ENCODE measurements around the gene BNC2.

The BNC2 gene

DNA sequence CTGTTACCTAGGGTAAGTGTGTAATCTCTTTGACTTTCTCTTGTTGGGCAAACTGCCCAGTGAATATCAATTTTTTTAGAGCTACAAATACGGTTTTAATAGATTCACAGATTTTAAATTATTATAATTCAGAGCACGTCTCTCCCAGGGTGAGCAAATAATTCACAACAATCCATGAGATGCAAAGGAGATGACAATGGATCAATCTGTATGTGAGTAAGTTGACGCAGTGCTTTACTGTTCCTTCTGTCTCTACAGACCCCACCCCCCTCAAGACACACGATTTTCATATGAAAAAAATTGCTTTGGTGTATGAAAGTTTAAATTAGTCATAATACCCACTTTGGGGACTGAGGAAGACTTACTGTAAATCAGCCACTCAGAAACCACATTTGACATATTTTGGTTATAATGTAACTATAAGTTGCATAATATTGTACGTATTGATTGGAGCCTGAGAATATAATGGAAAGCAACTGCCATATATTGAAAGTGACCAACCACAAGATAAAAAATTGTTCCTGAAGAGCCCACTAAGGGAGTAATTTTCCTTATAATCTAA lies 201.7 kb downstream of the BNC2 start:
- no peak for DNase-seq

DNA sequence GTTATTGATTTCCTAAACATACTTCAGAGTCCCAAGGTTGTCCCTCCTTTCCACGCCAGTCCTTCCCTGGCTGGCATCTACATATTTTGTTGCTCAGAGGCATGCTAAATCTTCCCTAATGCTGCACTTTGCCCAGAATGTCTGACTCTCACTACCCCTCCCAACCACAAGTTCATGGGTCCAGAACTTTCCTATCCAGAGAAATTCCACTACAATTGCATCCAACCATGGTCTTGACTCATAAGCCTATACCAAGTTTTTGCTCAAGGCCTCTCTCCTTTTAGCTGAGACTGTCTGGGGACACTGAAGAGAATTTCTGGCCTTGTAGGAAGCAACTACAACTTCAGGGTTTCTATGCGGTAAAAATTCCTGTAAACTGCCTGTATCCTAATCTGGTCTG lies 206.3 kb downstream of the BNC2 start:
- DNase-seq, result no peak

DNA sequence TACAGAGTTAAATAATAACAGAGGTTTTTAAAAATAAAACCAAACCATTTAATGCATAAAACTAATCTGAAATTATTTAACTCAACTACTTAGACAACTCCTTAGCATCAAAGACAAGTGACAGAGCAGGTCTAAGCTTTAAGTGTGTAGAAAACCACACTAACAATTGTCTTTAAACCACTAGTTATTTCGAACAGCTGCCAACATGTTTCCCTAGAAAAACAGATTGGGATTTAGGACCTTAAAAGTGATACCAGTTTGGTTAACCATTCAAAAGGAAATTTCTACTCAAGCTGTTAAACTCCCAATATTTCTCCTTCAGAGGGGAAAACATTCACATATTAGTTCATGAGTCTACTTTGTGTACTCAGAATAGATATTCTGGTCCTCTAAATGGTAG lies 208.7 kb downstream of the BNC2 start:
- DNase-seq, result no peak

DNA sequence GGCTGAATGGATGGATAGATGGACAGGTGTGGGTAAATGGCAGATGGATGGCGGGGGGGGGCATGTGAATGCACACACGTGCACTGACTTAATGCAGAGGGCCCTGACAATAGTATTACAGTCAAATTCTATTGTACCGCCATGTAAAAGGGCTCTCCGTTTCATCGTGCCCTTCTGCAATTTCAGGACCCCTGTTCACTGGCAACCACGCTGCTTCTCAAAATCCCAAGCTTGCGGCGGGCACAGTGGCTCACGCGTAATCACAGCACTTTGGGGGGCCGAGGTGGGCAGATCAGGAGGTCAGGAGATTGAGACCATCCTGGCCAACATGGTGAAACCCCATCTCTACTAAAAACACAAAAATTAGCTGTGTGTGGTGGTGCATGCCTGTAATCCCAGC lies 211.4 kb downstream of the BNC2 start:
- no peak for DNase-seq

DNA sequence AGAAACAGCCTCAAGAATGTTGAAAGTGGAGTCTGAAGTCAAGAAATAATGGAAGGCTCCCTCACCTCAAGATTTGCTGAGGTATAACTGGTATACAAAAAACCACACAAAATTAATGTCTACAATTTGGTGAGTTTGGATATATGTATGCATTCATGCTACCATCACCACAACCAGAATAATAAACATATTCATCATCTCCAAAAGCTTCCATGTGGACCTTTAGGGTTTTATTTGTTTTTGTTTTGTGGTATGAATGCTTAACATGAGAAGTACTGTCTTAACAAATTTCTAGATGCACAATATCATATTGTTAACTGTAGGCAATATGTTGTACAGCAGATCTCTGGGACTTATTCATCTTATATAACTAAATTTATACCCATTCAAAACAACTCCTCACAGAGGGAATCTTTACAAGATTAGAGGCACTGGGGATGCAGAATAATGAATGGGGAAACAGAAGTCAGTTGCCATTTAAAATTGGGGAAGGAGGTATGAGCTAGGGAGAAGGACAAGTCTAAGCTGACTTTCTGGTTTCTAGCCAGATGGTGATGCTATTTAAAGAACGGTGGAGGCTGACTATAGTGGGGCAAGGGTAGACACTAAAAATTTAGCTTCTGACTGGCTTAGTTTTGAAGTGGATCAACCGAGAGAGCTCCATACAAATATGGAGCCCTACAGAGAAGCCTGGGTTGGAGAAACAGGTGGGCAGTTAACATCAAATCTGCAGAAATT lies 213.9 kb downstream of the BNC2 start:
- DNase-seq, result no peak

DNA sequence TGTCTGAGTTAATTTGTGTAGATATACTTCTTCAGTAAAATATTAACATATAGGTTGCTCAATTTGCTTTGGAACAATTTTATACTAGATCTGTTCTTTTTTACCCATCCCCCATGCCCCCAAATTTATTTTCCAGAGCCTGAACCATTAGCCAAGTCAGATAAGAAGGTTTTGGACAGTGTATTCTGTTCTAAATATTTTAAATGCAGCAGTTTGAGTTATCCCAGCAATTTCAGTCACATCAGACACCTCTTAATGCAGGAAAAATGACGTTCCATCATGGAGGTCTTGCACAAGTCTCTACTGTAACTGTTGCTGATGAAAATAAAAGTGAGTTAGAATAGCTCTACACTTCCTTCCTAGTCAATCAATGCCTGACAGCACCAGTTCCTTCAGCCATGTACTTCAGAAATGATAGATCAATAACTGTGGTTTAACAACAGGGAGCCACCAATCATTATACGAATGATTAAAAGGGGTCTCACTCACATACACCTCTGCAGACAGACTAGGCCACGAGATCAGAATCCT lies 215.8 kb downstream of the BNC2 start:
- DNase-seq, result no peak

DNA sequence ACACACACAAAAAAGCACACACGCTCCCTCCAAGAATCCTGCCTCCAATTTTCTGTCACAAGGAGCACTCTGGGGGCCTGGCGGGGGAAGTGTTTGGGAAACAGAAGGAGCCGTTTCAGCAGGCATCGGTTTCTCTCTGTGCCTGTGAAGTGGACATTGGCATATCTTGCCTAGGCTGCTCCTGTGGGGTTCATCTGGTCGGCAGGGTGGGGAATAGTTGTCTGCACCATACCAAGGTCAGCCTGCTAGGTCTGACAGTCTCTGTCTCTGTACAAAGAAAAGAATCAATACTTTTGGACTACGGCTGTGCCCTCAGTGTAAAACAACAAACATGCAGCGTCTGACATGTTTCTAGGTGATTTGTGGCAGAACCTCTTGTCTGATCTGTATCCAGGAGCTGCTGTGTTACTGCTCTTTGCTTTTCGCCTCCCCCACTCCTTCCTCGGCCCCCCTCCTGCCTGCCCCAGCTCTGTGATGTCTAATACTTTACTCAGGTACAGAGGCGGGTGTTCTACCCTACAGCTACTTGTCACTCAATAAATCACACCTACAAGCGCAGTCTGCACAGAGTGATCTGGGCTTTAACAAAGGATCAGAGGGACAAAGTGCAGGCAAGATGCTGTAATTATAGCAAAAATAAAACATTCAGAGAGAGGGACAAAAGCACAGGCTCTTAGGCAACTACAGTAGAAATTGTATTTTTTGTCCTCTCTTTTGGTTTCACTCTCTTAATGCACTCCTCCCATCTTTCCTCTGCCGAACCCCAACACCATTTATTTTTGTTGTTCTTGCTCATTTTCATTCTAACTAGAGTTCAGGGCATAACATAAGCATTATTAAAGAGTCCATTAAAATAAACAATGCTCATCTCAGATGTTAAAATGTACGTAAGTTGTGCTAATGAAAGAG lies 216.7 kb downstream of the BNC2 start:
- DNase-seq, result no peak

DNA sequence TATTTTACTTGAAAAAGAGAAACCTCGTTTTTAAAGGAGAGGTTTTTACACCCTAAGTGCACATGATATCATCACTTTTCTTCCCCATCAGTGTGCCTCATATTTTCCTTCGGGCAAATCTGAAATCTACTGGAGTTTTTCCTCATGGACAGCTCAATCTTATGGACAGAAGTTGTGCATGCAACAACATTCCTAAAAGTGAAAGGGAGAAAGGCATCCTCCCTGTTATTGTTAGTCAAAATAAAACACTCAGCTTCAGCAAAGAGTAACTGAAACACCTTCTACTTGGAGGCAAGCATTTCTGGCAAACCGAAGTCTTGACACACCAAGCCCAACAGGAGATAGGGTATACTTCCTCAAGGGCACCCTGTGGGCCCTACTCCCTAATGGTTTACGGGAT lies 217.9 kb downstream of the BNC2 start:
- no peak for DNase-seq

DNA sequence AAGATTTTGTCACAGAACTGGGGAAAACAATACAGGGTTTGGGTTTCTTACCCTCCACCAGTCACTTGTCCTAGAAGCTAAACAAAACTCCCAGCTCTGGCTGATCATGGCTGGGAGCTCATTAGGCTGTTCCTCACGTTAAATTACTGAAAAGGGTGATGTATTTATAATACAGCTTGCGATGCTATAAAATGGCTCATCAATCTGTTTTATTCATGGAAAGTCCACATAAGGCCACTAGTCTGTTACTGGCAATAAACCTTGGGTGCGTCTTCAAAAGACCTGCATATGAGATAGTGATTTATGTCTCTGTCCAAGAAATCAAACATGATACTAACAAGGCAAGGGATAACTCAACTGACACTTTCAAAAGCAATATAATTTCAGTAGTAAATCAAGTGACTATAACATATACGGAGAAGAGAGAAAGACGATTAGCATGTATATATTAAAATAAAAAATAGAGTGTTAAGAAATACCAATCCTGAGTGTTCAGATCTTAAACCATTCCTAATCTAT lies 219.0 kb downstream of the BNC2 start:
- DNase-seq, result no peak

DNA sequence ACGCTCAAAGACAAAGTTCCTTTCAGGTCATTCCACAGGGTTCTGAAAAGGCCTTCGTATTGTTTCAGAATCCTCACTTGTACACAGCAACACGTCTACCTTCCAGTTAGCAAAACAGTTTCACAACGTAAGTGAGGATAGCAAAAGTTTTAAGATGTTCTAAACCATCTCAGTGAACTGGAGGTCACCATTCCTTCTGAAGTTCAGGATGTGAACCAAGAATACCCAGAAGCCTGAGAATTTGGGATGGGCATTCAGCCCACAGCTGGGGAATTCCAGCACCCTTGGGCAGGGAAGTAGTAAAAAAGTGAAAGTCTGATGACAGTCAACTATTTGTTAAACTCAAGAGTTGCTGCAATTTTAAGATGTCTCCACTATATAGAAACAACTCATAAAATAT lies 224.5 kb downstream of the BNC2 start:
- DNase-seq, result no peak

DNA sequence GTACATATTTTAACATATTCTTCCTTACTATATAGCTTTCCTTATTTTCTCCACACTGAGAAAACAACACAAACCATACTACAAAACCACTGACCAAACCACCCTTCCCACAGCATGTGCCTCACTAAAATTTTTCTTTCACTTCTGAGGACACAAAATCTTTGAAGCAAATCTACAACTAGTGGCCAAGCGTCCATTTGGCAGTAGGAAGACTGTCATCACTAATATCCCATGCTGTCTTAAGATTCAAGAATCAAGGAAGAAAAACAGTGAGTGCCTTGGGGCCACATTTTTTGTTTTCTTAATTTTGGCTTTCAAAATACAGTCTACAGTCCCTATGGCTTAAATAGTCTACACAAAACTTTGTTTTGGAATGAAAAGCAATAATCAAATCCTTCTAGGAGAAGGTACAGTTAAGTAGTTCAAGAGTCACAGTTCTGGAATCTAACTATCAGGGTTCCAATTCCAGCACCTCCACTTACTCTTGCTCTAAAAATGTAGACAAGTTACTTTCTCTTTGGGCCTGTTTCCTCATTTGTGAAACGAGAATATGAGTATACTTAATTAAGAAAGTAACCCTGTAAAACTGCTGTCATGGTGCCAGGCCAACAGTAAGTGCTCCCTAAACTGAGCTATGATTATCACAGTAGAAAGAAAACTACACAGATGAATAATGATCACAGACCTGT lies 227.9 kb downstream of the BNC2 start:
- no peak for DNase-seq

DNA sequence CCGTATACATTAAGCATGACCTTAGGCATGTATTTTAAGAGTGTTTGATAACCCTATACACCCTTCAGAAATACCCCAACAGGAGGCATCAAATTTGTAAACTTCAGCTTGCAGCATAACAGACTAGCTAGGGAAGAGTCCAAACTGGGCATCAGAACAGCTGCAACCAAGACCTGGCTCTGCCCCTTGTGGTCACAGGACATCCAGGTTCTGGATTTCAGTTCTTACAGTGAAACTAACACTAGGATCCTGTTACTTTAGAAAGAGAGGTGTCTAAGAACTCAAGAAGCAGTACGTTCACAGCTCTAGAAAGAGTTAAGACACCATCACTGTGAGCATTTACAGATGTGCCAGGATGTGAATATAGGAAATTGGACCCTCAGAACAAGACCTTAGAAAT lies 229.8 kb downstream of the BNC2 start:
- no peak for DNase-seq

DNA sequence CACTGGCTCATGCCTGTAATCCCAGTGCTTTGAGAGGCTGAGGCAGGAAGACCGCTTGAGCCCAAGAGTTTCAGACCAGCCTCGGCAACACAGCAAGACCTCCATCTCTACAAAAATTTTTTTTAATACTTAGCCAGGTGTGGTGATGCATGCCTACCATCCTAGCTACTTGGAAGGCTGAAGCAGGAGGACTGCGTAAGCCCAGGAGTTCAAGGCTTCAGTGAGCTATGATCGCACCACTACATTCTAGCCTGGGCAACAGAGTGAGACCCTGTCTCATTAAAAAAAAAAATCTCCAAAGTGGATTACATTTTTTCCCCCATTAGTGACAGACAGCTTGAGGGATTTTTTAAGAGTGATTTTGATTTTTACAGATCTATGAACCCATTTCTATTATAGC lies 230.8 kb downstream of the BNC2 start:
- DNase-seq, result no peak

DNA sequence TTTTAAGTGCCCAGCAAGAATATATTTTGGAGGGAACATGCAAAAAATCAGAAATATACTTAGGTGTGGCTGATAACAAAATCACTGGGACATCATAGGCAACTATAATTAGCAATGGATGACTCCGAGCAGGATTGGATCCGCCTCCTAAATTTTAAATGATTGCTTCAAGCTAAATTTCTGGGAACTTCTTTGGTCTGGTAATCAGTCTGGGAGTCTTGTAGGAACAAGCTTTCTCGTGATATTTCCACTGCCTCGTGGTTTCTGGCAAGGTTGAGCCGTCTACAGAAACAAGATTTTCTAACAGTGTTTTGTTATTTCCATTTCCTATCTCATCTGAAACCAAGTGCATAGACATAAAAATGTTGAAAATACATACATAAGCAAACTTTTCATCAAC lies 232.6 kb downstream of the BNC2 start:
- no peak for DNase-seq

DNA sequence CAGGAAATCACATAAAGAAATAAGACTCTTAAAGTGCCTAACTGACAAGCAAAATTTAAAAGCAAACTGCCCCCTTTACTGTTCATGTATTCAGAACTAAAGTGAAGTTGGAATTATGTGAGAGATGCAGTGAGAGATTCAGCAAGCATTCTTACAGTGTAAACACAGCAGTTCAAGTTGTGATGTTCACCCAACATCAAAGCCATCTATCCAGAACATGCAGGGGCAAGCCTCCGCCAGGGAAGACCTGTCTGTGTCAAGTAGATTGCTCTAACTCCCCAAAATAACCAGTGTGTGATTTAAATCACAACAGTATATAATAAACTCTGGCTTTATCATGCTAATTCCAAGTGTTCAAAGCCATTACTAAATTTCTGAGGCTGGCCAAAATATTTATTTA lies 233.3 kb downstream of the BNC2 start:
- DNase-seq, result no peak

DNA sequence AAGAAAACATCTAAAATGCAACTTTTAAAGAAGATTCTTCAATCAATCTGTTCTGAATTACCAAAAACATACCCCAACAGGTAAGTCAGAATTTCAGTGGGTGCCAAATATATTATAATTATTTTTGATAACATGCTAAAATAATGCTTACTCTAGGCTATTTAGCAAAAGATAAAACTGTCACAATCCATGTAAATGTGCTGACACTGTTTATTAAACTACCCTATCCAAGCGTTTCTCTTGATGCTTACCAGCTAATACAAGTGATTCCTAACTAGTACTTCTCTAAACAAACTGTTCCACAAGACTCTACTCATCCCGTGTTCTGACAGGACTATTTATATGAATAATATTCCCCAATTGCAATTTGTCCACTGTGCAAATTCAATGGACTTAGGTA lies 236.7 kb downstream of the BNC2 start:
- DNase-seq, result no peak

DNA sequence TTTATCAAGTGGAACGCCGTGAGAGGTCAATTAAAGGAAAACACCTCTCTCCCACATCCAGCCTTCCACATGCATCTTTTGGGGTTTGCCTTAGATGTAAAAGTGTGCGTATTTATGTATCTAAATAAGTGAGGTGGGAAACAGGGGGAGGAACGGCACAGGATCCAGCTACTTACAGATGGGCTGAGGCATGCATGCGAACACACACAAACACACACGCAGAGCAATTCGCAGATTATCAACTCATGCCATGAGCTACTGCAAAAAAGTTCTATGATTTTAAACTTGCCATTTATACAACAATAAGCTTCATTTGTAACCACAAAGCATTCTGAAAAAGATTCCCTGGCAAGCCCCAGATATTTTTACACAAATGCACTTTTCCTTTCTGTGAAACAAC lies 242.1 kb downstream of the BNC2 start:
- DNase-seq, result no peak

DNA sequence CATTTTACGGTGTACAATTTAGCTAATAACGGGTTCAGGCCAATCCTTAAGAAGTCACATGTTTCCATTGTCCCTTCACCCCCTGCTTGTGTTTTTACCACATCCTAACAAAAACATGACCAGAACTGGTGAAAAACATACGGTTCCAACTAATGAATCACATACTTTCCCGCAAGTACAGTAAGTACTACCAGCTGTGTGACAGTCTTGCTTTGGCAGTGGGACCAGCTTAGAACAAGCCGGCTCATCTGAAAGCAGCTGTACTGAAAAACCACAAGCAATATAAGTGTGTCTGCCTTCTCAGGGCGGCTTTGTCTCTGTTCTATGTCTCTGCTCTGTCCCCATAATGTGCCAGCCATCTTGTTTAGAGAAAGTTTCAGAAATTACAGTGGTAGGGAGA lies 242.5 kb downstream of the BNC2 start:
- DNase-seq, result no peak

DNA sequence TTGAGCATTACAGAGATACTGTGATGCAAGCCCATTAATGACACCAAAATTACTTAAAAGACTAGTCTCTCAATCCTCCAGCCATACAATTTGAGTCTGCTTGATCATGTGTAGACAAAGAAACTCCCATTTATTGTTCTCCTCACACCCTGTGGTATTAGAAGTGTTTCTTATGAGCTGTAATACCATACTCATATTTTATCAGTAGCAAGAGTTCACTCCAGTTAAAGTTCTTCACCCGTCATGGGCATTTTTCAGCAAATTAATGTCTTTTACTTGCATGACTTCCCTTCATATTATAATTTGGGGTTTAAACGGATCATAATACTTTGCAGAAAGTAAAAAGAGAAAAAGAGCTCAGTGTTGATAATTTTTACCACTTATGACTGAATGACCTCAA lies 242.9 kb downstream of the BNC2 start:
- no peak for DNase-seq

DNA sequence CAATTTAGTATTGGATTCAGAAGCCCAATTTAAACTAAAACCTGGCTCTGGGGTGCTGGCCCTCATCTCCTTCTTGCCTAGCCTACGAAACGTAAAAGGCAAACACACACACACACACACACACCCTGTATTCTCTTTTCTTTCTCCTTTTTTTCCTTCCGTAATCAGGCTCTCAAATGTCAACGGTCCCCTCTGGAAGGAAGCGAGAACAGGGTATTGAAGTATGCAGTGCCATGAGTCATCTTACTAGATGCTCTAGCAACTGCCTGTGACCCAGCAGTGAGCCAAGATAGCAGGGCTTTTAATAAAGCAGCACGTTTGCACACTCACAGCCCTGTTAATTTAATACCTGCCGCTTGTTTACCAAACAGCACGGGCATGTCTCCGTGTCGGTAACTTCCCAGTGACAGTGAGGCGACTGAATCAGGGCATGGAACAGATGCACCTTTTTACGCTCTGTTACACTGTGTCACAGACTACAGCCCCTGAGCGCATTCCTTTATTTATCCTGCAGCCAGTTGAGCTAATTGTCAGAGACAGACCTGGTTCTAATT lies 243.8 kb downstream of the BNC2 start:
- no peak for DNase-seq

DNA sequence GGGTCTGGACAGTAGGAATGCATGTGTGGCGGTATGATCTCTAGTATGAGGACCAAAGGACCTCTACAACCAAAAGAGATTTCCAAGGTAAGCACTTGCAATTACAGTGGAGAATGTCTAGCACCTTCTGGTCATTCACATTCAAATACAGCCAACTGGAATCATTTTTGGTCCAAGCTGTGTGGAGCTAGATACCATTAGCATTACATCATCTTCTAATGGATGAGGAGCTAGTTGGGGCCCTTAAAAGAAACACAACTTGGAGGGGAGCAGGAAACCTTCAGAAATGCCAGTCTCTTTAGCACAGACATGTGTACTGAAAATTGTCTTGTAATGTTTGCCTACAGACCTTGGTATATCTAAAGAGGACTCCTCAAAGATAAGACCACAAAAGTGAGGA lies 244.7 kb downstream of the BNC2 start:
- no peak for DNase-seq

DNA sequence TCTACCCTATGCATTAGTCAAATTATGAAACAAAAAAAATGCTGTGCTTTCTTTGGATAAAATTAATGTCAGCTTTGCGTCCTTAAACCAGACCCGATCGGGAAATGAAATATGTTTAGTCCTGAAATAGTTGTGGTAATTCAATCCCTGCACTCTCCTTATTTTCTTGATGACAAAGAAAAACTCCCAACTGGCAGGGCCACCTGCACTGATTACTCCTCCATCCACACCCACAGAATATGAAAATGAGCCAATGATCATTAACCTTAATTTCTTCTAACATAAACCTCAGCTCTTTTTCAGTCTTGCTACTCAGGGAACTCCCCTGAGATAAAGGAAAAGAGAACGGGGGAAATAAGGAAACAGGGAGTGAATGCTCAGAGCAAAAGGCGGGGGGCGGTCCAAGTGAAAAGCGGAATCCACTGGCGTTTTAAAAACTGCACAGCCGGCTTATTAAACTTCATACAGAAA lies 245.3 kb downstream of the BNC2 start:
- DNase-seq, result no peak

DNA sequence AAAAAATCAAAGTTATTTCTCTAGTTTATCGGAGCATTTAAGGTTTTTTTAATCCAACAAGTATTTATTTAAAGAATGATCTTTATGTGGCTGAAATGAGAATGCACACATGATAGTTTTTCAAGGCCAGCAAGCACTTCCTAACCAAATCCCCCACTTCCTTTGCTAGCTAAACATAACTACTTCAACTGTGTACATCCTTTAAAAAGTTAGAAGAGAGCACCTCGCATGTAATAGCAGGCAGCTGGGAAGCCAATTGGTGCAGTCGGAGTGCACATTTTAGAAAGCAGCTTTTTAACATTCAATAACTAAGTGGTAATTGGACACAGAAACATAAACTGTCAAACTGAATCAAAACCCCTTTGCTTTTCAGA lies 245.7 kb downstream of the BNC2 start:
- no peak for DNase-seq
